22Rv1 (cell line): ENCODE results near the gene PXYLP1.

Experiments used
- ZFX ChIP-seq: fragments of 450-650 bp; IDR thresholded peaks from 2 replicates; pipeline ENCODE4 v1.6.1; 2017; ENCODE audit warnings: antibody characterized with exemption, borderline replicate concordance
- TF ChIP-seq, protein P1 (sequence below): fragments of 450-650 bp; IDR thresholded peaks from 2 replicates; pipeline ENCODE4 v1.5.1; 2017; ENCODE audit warnings: mild to moderate bottlenecking

DNA sequence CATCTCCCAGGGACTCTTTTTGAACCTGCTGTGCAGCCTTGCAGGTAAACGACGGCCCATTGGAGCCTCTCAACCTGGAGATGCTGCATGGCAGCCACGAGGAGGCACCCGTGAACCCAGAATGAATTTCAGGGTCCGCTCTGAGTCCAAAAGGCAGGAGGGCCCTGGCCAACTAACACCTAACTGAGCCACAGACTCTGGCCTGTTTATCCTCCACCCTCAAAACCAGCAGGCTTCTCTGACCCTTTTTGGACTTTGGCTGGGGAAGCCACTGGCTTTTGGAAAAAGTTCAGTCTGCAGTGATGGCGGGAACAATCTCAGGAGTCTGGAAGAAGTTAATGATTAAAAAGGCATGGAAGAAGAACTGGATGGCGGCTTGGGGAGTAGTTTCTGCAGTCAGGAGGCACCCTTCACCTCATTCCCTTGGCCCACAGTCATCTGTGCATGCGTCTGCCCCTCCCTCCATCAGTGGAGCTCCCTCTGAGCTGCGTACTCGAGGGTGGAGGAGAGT is 4.1 kb downstream of the PXYLP1 start:
- TF ChIP-seq, protein P1, sequence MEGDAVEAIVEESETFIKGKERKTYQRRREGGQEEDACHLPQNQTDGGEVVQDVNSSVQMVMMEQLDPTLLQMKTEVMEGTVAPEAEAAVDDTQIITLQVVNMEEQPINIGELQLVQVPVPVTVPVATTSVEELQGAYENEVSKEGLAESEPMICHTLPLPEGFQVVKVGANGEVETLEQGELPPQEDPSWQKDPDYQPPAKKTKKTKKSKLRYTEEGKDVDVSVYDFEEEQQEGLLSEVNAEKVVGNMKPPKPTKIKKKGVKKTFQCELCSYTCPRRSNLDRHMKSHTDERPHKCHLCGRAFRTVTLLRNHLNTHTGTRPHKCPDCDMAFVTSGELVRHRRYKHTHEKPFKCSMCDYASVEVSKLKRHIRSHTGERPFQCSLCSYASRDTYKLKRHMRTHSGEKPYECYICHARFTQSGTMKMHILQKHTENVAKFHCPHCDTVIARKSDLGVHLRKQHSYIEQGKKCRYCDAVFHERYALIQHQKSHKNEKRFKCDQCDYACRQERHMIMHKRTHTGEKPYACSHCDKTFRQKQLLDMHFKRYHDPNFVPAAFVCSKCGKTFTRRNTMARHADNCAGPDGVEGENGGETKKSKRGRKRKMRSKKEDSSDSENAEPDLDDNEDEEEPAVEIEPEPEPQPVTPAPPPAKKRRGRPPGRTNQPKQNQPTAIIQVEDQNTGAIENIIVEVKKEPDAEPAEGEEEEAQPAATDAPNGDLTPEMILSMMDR, result no peak
- no peak for TF ChIP-seq ZFX
